Gastroesophageal sphincter (tissue), 4 donors: Measurements from ENCODE around the gene SELENOT. TPM values are rescaled to one million over a fixed set of nuclear protein-coding genes. Genes with fewer than 3 reads are reported as not detected.
A peak's percentile ranks its signal among the peaks of the same experiment; 100 is the strongest.

Experiments
- ATAC-seq: fragments of 150-250 bp; one replicate; pipeline ENCODE4 v1.9.1; 2016; ENCODE audit warnings: mild to moderate bottlenecking, moderate library complexity
- H3K27ac ChIP-seq, 4 donors: fragments of 200-600 bp; sonication (generic) in 3 of 4; 1 replicate in 3 of 4; 2 replicates in 1 of 4; pipeline ENCODE4 v1.5.1; 2016 to 2019
- H3K27me3 ChIP-seq: fragments of 200-600 bp; sonication (generic); one replicate; pipeline ENCODE4 v1.5.1; 2019
- H3K36me3 ChIP-seq, 2 donors: fragments of 200-600 bp; sonication (generic); one replicate each; pipeline ENCODE4 v1.5.1; 2019; ENCODE audit warnings: control low read depth in 1 of 2
- H3K4me1 ChIP-seq, 3 donors: fragments of 200-600 bp; sonication (generic); 1 replicate in 2 of 3; 2 replicates in 1 of 3; pipeline ENCODE4 v1.5.1; 2016 to 2019; ENCODE audit warnings: control low read depth in 2 of 3
- H3K4me3 ChIP-seq, 2 donors: fragments of 200-600 bp; sonication (generic); one replicate each; pipeline ENCODE4 v1.5.1; 2019; ENCODE audit warnings: mild to moderate bottlenecking in 1 of 2, moderate library complexity in 1 of 2
- H3K9me3 ChIP-seq, 3 donors: fragments of 200-600 bp; sonication (generic); one replicate each; pipeline ENCODE4 v1.5.1; 2017 to 2019; ENCODE audit warnings: control low read depth in 2 of 3
- EP300 ChIP-seq: sonication (generic); formaldehyde crosslinking; IDR thresholded peaks from one replicate; pipeline ENCODE4 v1.6.1; 2017; ENCODE audit warnings: antibody characterized with exemption, mild to moderate bottlenecking
- POLR2A ChIP-seq, 2 donors: fragments of 450-650 bp; IDR thresholded peaks; one replicate each; pipeline ENCODE4 v1.6.1; 2017; ENCODE audit warnings: antibody characterized with exemption in 2 of 2, mild to moderate bottlenecking in 2 of 2, moderate library complexity in 1 of 2
- POLR2AphosphoS5 ChIP-seq: sonication (generic); formaldehyde crosslinking; IDR thresholded peaks from one replicate; pipeline ENCODE4 v1.6.1; 2017; ENCODE audit warnings: antibody characterized with exemption
- WGBS, 2 donors: methylation state at CpG; one replicate each; pipeline ENCODE4 v1.1.5; 2018; ENCODE audit warnings: low coverage in 1 of 2; 5-methylcytosine and 5-hydroxymethylcytosine counted together
- total RNA-seq, 4 donors: library from RNA; depleted of rRNA; stranded (reverse); fragments of >200 nt; gene quantifications; one replicate each; pipeline ENCODE4 v1.1.0, GENCODE V29; 2016
- TF ChIP-seq, protein P1 (sequence below), 4 experiments: fragments of 200-600 bp in 2 of 4; fragments of 450-650 bp in 2 of 4; sonication (generic) in 1 of 4; IDR thresholded peaks; one replicate each; pipeline ENCODE4 v1.5.1; 2017 to 2019; ENCODE audit warnings: antibody characterized with exemption in 4 of 4, mild to moderate bottlenecking in 2 of 4, moderate library complexity in 2 of 4

Gene SELENOT, protein sequence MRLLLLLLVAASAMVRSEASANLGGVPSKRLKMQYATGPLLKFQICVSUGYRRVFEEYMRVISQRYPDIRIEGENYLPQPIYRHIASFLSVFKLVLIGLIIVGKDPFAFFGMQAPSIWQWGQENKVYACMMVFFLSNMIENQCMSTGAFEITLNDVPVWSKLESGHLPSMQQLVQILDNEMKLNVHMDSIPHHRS
- total RNA-seq, result 100 to 1,000 TPM in 2 of 4 donors, 10 to 100 TPM in 2; 46.1 to 167 (median 97.2) TPM

DNA sequence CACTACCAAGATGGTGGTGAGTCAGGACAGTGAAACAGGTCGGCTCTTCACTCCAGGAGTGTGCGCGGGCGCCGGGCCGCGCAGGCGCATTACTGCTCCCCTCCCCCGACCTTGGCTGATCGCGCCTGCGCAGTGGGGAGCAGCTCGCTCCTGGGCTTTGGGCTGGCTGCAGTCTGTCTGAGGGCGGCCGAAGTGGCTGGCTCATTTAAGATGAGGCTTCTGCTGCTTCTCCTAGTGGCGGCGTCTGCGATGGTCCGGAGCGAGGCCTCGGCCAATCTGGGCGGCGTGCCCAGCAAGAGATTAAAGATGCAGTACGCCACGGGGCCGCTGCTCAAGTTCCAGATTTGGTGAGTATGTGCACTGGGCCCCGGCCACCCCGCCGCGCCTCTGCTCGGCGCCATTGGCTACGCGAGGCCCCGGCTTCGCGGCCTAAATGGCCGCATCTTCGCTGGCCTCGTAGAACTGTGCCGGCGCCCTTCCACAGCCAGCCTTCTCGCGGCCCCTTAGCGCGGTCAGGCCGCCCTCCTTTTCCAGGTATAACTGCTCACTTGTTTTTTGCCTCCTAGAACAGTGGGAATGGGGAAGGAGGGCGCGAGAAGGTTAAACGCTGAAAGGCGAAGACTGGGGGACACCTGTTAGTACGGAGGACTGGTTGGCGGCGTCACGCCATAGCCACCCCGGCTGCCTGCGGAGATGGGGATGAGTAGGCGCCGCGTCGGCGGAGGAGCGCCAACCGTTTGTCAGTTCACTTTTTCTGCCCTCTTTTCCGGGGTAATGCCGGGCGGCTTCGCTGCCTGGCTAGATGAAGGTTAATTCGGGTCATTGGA is at the start of gene SELENOT:
TSS of gene SELENOT (plus strand) at position 169 of the 827 bp plus-strand sequence. CDS start at position 211, 42 bp downstream.
- WGBS, 2 donors, result 0% methylated on average over 17 to 21 of the region's 69 CpGs
- Histone ChIP-seq H3K27ac (peak within 1 kb of the TSS; percentile 90 to 96 (median 94)), H3K27me3 (no peaks in the 10 kb centered on the region), H3K4me3 (peak within 1 kb of the TSS; percentile 80 to 85), H3K4me1 (peaks cover 0 to 54% (median 8%) of the 10 kb centered on the region in 3 donors), H3K36me3 (no peaks in the 10 kb centered on the region), H3K9me3 (no peaks in the 10 kb centered on the region)
- TF ChIP-seq POLR2AphosphoS5 (peak; percentile 93), POLR2A (IDR thresholded peaks at IDR 0.05) (peak; percentile 89 to 95), EP300 (no peak)
- TF ChIP-seq, protein P1, sequence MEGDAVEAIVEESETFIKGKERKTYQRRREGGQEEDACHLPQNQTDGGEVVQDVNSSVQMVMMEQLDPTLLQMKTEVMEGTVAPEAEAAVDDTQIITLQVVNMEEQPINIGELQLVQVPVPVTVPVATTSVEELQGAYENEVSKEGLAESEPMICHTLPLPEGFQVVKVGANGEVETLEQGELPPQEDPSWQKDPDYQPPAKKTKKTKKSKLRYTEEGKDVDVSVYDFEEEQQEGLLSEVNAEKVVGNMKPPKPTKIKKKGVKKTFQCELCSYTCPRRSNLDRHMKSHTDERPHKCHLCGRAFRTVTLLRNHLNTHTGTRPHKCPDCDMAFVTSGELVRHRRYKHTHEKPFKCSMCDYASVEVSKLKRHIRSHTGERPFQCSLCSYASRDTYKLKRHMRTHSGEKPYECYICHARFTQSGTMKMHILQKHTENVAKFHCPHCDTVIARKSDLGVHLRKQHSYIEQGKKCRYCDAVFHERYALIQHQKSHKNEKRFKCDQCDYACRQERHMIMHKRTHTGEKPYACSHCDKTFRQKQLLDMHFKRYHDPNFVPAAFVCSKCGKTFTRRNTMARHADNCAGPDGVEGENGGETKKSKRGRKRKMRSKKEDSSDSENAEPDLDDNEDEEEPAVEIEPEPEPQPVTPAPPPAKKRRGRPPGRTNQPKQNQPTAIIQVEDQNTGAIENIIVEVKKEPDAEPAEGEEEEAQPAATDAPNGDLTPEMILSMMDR (IDR thresholded peaks at IDR 0.05), result peak in 3 of 4 experiments; percentile 34 to 63 (median 49)
- ATAC-seq, result peak; percentile 99

DNA sequence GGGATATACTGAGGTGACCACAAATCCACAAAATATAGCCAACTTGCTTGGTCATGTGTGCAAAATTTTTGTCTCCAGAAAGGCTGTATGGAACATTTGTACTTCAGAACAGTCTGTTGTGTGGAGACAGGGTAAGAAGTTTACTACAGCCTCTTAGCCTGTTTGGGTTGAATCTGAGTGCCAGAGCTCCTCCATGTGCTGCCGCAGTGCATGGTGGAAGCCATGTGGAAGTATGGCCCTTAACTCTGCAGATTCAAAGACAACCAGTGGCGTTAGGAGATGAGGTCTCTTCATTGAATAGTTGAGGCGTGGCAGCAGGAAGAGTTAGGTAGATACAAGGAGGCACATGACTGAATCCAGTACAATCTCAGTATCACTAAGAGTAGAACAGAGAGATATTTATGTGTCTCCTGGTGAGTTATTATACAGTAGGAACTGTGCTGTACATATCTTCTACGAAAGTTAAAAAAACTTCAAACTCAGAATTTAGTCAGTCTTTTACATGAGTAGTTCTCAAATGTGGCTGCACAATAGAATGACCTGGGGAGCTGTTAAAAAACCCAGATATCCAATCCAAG is 47.2 kb upstream of the SELENOT start:
- no peaks in the 10 kb centered on the region for H3K9me3 ChIP-seq
- H3K4me1 ChIP-seq, result no peaks in the 10 kb centered on the region
- TF ChIP-seq, protein P1 (IDR thresholded peaks at IDR 0.05), result no peak
- no peak for TF ChIP-seq POLR2A (IDR thresholded peaks at IDR 0.05)
- TF ChIP-seq EP300, result no peak
- no peak for TF ChIP-seq POLR2AphosphoS5
- no peak for ATAC-seq
- H3K27ac ChIP-seq, result no peak overlapping the region
- 87 to 96% methylated on average over 3 to 4 of the region's 4 CpGs for WGBS, 2 donors
- no peaks in the 10 kb centered on the region for H3K27me3 ChIP-seq
- no peak overlapping the region for H3K4me3 ChIP-seq
- peaks cover 4 to 54% of the 10 kb centered on the region in 2 donors for H3K36me3 ChIP-seq

DNA sequence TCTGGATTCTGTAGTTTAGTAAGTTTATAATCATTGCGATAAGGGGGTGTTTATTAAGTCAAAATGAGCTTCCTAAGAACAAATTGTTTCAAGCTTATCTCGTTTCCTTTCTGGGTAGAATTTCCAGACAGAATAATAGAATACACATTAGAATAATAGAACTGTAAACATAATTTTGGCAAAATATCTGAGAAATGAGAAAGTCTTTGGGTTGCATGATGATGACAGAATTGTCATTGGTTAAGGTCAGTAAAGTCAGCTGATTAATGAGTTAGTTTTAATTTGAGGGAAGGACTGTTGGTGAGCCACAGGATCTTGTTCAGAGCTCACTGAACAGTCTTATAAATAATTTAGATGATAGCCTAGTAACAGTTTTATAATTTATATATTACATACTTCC is 46.3 kb upstream of the SELENOT start:
- Histone ChIP-seq H3K4me1 (no peaks in the 10 kb centered on the region), H3K27ac (no peak overlapping the region), H3K9me3 (no peaks in the 10 kb centered on the region), H3K36me3 (peaks cover 4 to 62% of the 10 kb centered on the region in 2 donors), H3K4me3 (no peak overlapping the region), H3K27me3 (no peaks in the 10 kb centered on the region)
- 69 to 70% methylated on average over 2 of the region's 2 CpGs for WGBS, 2 donors
- no peak for TF ChIP-seq POLR2AphosphoS5
- TF ChIP-seq, protein P1 (IDR thresholded peaks at IDR 0.05), result no peak
- TF ChIP-seq EP300, result no peak
- no peak for TF ChIP-seq POLR2A (IDR thresholded peaks at IDR 0.05)
- ATAC-seq, result no peak

DNA sequence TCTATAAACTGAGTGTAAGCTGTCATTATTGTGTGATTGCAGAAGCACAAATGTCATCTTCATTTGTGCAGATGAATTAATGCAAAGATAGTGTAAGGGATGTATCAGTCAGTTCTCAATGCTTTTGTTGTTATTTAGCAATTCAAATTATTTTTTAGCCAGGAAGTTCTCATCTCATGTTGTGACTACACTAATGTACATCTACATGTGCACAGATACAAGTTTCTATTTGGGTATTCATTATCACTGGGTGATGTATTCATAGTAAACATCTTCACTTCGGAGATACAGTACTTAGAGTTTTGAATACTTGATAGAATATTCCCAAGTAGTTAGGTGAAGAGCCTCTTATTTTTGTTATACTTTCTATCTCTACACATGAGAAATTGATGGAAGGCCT is 45.4 kb upstream of the SELENOT start:
- Histone ChIP-seq H3K4me3 (no peak overlapping the region), H3K36me3 (peaks cover 4 to 59% of the 10 kb centered on the region in 2 donors), H3K27me3 (no peaks in the 10 kb centered on the region), H3K9me3 (no peaks in the 10 kb centered on the region), H3K4me1 (no peaks in the 10 kb centered on the region), H3K27ac (no peak overlapping the region)
- TF ChIP-seq POLR2AphosphoS5 (no peak), EP300 (no peak), POLR2A (IDR thresholded peaks at IDR 0.05) (no peak)
- TF ChIP-seq, protein P1 (IDR thresholded peaks at IDR 0.05), result no peak
- 82 to 100% methylated on average over 1 of the region's 1 CpG for WGBS, 2 donors
- ATAC-seq, result no peak
